ENCODE data around the gene RELN.

DNA sequence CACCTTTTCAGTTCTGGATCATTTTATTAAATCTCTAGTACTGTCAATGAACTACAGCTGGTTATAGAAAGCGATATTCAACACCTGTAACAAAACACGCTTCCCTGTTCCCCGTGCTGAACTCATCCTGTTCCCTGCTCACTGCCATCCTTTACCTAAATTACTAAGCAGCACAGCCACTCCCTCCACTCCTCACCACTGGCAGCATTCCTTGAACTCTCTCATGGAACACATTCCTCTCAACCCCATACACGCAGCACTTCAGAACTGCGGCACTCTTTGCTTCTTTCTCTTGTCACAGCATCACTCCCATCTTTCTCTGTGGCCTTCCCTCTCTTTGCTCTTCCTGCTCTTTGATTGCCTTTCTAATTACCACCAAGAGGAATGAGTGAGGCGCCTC, 27.4 kb downstream of the RELN start:
- no peak for TF ChIP-seq POLR2A (IDR thresholded peaks at IDR 0.05; ENCODE audit: insufficient read depth in 1 of 2, low read depth in 2 of 2, low read length in 2 of 2)
- TF ChIP-seq IKZF5 (CRISPR knock-in tag; IDR thresholded peaks at IDR 0.05): no peak
- TF ChIP-seq CTCF (CRISPR knock-in tag; IDR thresholded peaks at IDR 0.05): no peak
- no peak for TF ChIP-seq RAD21 (CRISPR knock-in tag; IDR thresholded peaks at IDR 0.05)
- TF ChIP-seq, protein P1, sequence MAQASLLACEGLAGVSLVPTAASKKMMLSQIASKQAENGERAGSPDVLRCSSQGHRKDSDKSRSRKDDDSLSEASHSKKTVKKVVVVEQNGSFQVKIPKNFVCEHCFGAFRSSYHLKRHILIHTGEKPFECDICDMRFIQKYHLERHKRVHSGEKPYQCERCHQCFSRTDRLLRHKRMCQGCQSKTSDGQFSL (CRISPR knock-in tag; IDR thresholded peaks at IDR 0.05): no peak
- TF ChIP-seq GABPA (IDR thresholded peaks at IDR 0.05; ENCODE audit: low read depth, low read length): no peak
- no peak for TF ChIP-seq GABPA (CRISPR knock-in tag; IDR thresholded peaks at IDR 0.05; ENCODE audit: low read depth)
- TF ChIP-seq MAX (IDR thresholded peaks at IDR 0.05): no peak
- TF ChIP-seq EP300 (IDR thresholded peaks at IDR 0.05; ENCODE audit: low read depth in 2 of 2, low read length in 2 of 2): no peak
- TF ChIP-seq EP300 (CRISPR knock-in tag; IDR thresholded peaks at IDR 0.05; ENCODE audit: borderline replicate concordance): no peak
- TF ChIP-seq TCF7 (IDR thresholded peaks at IDR 0.05; ENCODE audit: low read depth): no peak
- no peak for TF ChIP-seq PBX3 (CRISPR knock-in tag; IDR thresholded peaks at IDR 0.05; ENCODE audit: borderline replicate concordance)
- TF ChIP-seq ESRRA (CRISPR knock-in tag; IDR thresholded peaks at IDR 0.05; ENCODE audit: low read depth): no peak
- TF ChIP-seq ZSCAN5A (CRISPR knock-in tag; IDR thresholded peaks at IDR 0.05; ENCODE audit: borderline replicate concordance): no peak
- TF ChIP-seq MLLT10 (CRISPR knock-in tag; IDR thresholded peaks at IDR 0.05): no peak
- TF ChIP-seq, protein P2, sequence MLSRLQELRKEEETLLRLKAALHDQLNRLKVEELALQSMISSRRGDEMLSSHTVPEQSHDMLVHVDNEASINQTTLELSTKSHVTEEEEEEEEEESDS (CRISPR knock-in tag; IDR thresholded peaks at IDR 0.05; ENCODE audit: borderline replicate concordance): no peak
